ENCODE results near the gene ABCG8.

ABCG8 gene

GRCh38 chr2:43798300-43798699, 40.5 kb upstream of the ABCG8 start:
- H3K4me3 ChIP-seq (ENCODE audit: control insufficient read depth, low read depth, low read length): no peak overlapping the region
- TF ChIP-seq, protein P1, sequence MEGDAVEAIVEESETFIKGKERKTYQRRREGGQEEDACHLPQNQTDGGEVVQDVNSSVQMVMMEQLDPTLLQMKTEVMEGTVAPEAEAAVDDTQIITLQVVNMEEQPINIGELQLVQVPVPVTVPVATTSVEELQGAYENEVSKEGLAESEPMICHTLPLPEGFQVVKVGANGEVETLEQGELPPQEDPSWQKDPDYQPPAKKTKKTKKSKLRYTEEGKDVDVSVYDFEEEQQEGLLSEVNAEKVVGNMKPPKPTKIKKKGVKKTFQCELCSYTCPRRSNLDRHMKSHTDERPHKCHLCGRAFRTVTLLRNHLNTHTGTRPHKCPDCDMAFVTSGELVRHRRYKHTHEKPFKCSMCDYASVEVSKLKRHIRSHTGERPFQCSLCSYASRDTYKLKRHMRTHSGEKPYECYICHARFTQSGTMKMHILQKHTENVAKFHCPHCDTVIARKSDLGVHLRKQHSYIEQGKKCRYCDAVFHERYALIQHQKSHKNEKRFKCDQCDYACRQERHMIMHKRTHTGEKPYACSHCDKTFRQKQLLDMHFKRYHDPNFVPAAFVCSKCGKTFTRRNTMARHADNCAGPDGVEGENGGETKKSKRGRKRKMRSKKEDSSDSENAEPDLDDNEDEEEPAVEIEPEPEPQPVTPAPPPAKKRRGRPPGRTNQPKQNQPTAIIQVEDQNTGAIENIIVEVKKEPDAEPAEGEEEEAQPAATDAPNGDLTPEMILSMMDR (IDR thresholded peaks at IDR 0.05; ENCODE audit: control insufficient read depth, insufficient read depth, low read depth, low read length, missing control alignments): no peak
- no peak for DNase-seq (ENCODE audit: low read depth)

DNA sequence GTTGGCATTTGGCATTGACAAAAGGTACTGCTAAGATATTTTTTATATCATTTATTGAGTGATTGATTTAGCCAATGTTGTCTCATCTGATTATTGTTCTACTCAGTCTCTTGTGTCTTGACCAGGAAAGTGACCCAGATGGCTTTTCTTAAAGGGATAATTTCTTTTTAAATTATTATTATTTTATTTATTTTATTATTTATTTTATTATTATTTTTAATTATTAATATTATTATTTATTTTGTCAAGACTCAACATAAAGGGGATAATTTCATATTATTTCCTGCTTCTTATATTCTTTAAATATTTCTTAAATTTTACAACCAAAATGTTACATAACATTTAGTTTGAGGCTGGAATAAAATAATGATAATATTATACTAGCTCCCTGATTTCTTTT, 37.9 kb upstream of the ABCG8 start:
- DNase-seq (ENCODE audit: low read depth): no peak
- TF ChIP-seq, protein P1 (IDR thresholded peaks at IDR 0.05; ENCODE audit: control insufficient read depth, insufficient read depth, low read depth, low read length, missing control alignments): no peak
- H3K4me3 ChIP-seq (ENCODE audit: control insufficient read depth, low read depth, low read length): no peak overlapping the region

DNA sequence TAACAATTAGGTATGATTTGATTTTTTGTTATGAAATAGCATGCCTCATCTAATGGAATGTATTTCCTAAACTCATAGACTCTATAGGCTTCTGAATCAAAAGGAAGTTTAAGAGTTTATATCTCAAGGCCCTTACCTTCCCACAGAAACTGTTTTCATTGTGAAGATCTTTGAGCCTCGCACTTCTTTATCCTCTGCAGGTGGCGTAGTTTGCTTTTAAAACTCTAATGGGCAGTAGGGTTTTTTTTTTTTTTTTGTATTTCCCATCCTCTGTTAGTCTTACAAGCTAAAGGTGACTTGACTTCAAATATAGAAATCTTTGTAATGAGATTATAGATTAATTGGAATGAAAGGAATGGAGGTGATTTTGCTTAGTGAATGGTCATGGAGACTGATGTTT, 36.6 kb upstream of the ABCG8 start:
- TF ChIP-seq, protein P1 (IDR thresholded peaks at IDR 0.05; ENCODE audit: control insufficient read depth, insufficient read depth, low read depth, low read length, missing control alignments): no peak
- no peak for DNase-seq (ENCODE audit: low read depth)
- no peak overlapping the region for H3K4me3 ChIP-seq (ENCODE audit: control insufficient read depth, low read depth, low read length)

GRCh38 chr2:43803113-43803512, 35.7 kb upstream of the ABCG8 start:
- H3K4me3 ChIP-seq (ENCODE audit: control insufficient read depth, low read depth, low read length): no peak overlapping the region
- TF ChIP-seq, protein P1 (IDR thresholded peaks at IDR 0.05; ENCODE audit: control insufficient read depth, insufficient read depth, low read depth, low read length, missing control alignments): no peak
- no peak for DNase-seq (ENCODE audit: low read depth)

DNA sequence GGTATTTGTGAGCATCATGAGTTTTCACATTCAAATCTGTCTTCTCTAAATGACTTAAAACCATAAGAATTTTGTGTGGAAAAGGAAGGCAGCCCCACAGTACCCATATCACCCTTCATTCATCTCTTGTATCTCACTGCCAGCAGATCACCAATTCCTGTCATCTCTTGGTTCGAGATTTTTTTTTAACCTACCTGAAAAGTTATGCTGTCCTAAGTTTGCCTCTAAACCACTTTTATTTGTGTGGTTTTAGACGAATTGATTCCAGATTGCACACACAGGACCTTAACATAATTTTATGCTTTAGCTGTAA, 32.1 kb upstream of the ABCG8 start:
- no peak overlapping the region for H3K4me3 ChIP-seq (ENCODE audit: control insufficient read depth, low read depth, low read length)
- DNase-seq (ENCODE audit: low read depth): no peak
- TF ChIP-seq, protein P1 (IDR thresholded peaks at IDR 0.05; ENCODE audit: control insufficient read depth, insufficient read depth, low read depth, low read length, missing control alignments): no peak

DNA sequence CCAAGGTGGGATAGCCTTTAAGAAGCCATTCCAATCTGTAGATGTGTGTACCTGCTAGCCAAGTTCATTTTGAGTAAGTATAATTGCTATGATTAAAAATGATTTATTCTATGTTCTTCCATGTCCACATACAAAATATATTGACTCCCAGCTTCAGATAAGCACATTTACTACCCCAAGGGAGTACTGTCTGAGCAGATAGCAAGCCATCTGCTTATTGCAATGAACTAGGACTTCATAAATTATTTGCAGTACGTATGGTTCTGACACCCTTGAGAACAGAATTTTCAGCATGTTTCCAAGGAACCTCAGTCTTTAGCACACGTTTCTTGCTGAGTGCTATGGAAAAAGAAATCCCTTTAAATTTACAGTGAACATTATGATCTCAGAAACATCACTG, 28.3 kb upstream of the ABCG8 start:
- DNase-seq (ENCODE audit: low read depth): no peak
- TF ChIP-seq, protein P1 (IDR thresholded peaks at IDR 0.05; ENCODE audit: control insufficient read depth, insufficient read depth, low read depth, low read length, missing control alignments): no peak
- no peak overlapping the region for H3K4me3 ChIP-seq (ENCODE audit: control insufficient read depth, low read depth, low read length)

DNA sequence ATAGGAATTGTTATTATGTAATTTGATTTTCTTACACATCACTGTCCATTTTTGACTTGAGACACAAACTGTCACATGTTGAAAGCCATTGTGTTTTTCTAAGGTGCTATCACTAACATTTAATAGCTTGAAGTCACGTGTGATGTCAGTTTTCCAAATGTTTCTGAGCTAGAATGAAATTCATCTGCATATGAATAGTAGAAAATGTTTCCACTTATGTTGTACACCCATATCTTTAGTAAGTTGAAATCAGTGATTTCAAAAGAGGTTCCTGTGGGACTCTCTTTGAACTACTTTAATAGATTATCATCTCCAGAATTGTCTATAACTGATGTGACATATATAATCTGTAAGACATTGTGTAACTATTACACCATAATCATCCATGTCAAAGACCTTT, 27.9 kb upstream of the ABCG8 start:
- DNase-seq (ENCODE audit: low read depth): no peak
- TF ChIP-seq, protein P1 (IDR thresholded peaks at IDR 0.05; ENCODE audit: control insufficient read depth, insufficient read depth, low read depth, low read length, missing control alignments): no peak
- no peak overlapping the region for H3K4me3 ChIP-seq (ENCODE audit: control insufficient read depth, low read depth, low read length)

Data from AG09309 (cell line).